Measurements from ENCODE around the gene MOCS1. TPM values are rescaled to one million over a fixed set of nuclear protein-coding genes. Genes with fewer than 3 reads are reported as not detected.

Gene MOCS1
- polyA plus RNA-seq, 1 of the 3 experiments (the other 2 are of a cell fraction): 4.2 TPM

- TF ChIP-seq, protein P1, sequence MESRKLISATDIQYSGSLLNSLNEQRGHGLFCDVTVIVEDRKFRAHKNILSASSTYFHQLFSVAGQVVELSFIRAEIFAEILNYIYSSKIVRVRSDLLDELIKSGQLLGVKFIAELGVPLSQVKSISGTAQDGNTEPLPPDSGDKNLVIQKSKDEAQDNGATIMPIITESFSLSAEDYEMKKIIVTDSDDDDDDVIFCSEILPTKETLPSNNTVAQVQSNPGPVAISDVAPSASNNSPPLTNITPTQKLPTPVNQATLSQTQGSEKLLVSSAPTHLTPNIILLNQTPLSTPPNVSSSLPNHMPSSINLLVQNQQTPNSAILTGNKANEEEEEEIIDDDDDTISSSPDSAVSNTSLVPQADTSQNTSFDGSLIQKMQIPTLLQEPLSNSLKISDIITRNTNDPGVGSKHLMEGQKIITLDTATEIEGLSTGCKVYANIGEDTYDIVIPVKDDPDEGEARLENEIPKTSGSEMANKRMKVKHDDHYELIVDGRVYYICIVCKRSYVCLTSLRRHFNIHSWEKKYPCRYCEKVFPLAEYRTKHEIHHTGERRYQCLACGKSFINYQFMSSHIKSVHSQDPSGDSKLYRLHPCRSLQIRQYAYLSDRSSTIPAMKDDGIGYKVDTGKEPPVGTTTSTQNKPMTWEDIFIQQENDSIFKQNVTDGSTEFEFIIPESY (IDR thresholded peaks at IDR 0.05; ENCODE audit: borderline replicate concordance, low read depth): no peak
- no peak for TF ChIP-seq TCF12 (IDR thresholded peaks at IDR 0.05)
Measured at GRCh38 chr6:39935241-39935640, 979 bp upstream of the MOCS1 start (continued).

DNA sequence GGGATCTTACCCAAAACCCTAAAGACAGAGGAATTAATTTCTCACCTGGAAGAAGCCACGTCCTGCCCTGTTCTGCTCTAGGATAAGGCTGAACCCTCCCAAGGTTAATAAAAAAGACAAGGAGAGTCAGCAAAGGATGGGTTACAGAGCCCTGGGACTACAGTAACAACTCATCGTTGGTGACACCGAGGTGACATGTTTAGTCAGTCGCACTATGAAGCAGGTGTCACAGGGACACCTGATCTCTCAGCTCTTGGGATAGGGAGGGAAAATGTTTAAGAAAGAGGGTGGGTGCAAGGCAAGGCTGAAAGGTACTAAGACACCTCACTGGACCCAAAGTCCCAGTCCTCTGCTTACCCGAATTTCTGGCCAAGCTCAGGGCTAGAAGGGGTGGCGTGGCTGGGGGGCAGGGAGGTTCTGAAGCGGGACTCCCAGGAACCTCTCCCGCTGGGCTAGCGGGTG, 562 bp downstream of the MOCS1 start:
- no peaks in the 10 kb centered on the region for H4K20me1 ChIP-seq (ENCODE audit: insufficient read depth)
- peak overlapping the region; percentile 88 to 92 for H3K4me3 ChIP-seq (ENCODE audit: low read depth in 2 of 2, low read length in 1 of 2)
- CTCF ChIA-PET: interaction anchor here (1.3 kb wide), 2 partner anchors 572 to 585 kb away, joined by 4 to 5 read pairs; no protein-coding TSS in a partner anchor
- H3K27me3 ChIP-seq (ENCODE audit: insufficient read depth): no peaks in the 10 kb centered on the region
- no peaks in the 10 kb centered on the region for H3K9me2 ChIP-seq
- H3K79me2 ChIP-seq (ENCODE audit: insufficient read depth): peaks cover 6% of the 10 kb centered on the region; the same call in 1 of the 2 replicates
- no peak for TF ChIP-seq EP300 (IDR thresholded peaks at IDR 0.05; ENCODE audit: borderline replicate concordance in 1 of 2, low read depth in 1 of 2, low read length in 1 of 2)
- TF ChIP-seq, protein P2, sequence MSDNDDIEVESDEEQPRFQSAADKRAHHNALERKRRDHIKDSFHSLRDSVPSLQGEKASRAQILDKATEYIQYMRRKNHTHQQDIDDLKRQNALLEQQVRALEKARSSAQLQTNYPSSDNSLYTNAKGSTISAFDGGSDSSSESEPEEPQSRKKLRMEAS (IDR thresholded peaks at IDR 0.05; ENCODE audit: low read depth): no peak
- TF ChIP-seq GABPA (IDR thresholded peaks at IDR 0.05; ENCODE audit: low read depth): no peak
- TF ChIP-seq ELF1 (IDR thresholded peaks at IDR 0.05): no peak
- no peak for TF ChIP-seq EZH2phosphoT487 (IDR thresholded peaks at IDR 0.05; ENCODE audit: borderline replicate concordance, low read depth)
- no peak for TF ChIP-seq YY1 (IDR thresholded peaks at IDR 0.05; ENCODE audit: low read depth)
- no peak for TF ChIP-seq RAD21 (IDR thresholded peaks at IDR 0.05; ENCODE audit: low read length)
- TF ChIP-seq JUND (IDR thresholded peaks at IDR 0.05): no peak
- no peak for TF ChIP-seq TCF12 (IDR thresholded peaks at IDR 0.05)
- no peak for TF ChIP-seq TEAD4 (IDR thresholded peaks at IDR 0.05; ENCODE audit: borderline replicate concordance, insufficient read depth)
- TF ChIP-seq, protein P3, sequence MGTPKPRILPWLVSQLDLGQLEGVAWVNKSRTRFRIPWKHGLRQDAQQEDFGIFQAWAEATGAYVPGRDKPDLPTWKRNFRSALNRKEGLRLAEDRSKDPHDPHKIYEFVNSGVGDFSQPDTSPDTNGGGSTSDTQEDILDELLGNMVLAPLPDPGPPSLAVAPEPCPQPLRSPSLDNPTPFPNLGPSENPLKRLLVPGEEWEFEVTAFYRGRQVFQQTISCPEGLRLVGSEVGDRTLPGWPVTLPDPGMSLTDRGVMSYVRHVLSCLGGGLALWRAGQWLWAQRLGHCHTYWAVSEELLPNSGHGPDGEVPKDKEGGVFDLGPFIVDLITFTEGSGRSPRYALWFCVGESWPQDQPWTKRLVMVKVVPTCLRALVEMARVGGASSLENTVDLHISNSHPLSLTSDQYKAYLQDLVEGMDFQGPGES (IDR thresholded peaks at IDR 0.05; ENCODE audit: low read depth, low read length): no peak
- TF ChIP-seq NFIC (IDR thresholded peaks at IDR 0.05; ENCODE audit: borderline replicate concordance): no peak
- TF ChIP-seq SIN3A (IDR thresholded peaks at IDR 0.05; ENCODE audit: borderline replicate concordance, low read depth, low read length): no peak
- H3K9ac ChIP-seq: peak overlapping the region; percentile 68
- DNase-seq: no peak
- no peaks in the 10 kb centered on the region for H3F3A ChIP-seq (replicated peaks; ENCODE audit: insufficient read depth)
- H3K4me1 ChIP-seq (ENCODE audit: control insufficient read depth in 1 of 2, insufficient read depth in 2 of 2, low read depth in 1 of 2, low read length in 1 of 2): peaks cover 0 to 9% of the 10 kb centered on the region in 2 experiments; a peak in 3 of 4 replicates
- no peak overlapping the region; a peak in 1 of 4 replicates for H3K27ac ChIP-seq (ENCODE audit: low read depth in 2 of 2, low read length in 1 of 2)
- no peaks in the 10 kb centered on the region for H3K36me3 ChIP-seq (replicated peaks in 1 of 2; ENCODE audit: control insufficient read depth in 1 of 2, insufficient read depth in 2 of 2, low read length in 1 of 2)
- 41% methylated on average over 7 of the region's 9 CpGs for WGBS (ENCODE audit: low lambda C conversion rate)
- peak overlapping the region; percentile 91 for H3K4me2 ChIP-seq
- no peaks in the 10 kb centered on the region for H3K9me3 ChIP-seq
- H2AFZ ChIP-seq (ENCODE audit: low read depth): peak overlapping the region; percentile 89
- POLR2A ChIA-PET: interaction anchor here (1.1 to 2.2 kb wide), 2 partner anchors 10 to 19 kb away, joined by 3 to 8 read pairs; no protein-coding TSS in a partner anchor

All from SK-N-SH (cell line).